ENCODE measurements around the gene PLCB2.

- TF ChIP-seq, protein P1, sequence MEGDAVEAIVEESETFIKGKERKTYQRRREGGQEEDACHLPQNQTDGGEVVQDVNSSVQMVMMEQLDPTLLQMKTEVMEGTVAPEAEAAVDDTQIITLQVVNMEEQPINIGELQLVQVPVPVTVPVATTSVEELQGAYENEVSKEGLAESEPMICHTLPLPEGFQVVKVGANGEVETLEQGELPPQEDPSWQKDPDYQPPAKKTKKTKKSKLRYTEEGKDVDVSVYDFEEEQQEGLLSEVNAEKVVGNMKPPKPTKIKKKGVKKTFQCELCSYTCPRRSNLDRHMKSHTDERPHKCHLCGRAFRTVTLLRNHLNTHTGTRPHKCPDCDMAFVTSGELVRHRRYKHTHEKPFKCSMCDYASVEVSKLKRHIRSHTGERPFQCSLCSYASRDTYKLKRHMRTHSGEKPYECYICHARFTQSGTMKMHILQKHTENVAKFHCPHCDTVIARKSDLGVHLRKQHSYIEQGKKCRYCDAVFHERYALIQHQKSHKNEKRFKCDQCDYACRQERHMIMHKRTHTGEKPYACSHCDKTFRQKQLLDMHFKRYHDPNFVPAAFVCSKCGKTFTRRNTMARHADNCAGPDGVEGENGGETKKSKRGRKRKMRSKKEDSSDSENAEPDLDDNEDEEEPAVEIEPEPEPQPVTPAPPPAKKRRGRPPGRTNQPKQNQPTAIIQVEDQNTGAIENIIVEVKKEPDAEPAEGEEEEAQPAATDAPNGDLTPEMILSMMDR (IDR thresholded peaks at IDR 0.05) = no peak
- TF ChIP-seq SIN3A (IDR thresholded peaks at IDR 0.05; ENCODE audit: borderline replicate concordance, low read depth, low read length) = no peak
- TF ChIP-seq USF2 (IDR thresholded peaks at IDR 0.05; ENCODE audit: borderline replicate concordance, low read depth, low read length) = no peak
- TF ChIP-seq TCF12 (IDR thresholded peaks at IDR 0.05) = no peak
- no peak for TF ChIP-seq EP300 (IDR thresholded peaks at IDR 0.05; ENCODE audit: borderline replicate concordance in 1 of 2, low read depth in 1 of 2, low read length in 1 of 2)
- TF ChIP-seq EZH2phosphoT487 (IDR thresholded peaks at IDR 0.05; ENCODE audit: borderline replicate concordance, low read depth) = no peak
- TF ChIP-seq POLR2AphosphoS5 (IDR thresholded peaks at IDR 0.05; ENCODE audit: low read depth, low read length) = no peak
- TF ChIP-seq RCOR1 (IDR thresholded peaks at IDR 0.05; ENCODE audit: low read length) = no peak
- no peak for TF ChIP-seq MEF2A (IDR thresholded peaks at IDR 0.05; ENCODE audit: borderline replicate concordance, low read depth)
Observed at GRCh38 chr15:40270246-40270995, 37.3 kb downstream of the PLCB2 start.

All from SK-N-SH (cell line).